GM23248 (cell line): ENCODE results near the gene ZMYND11. TPM values are rescaled to one million over a fixed set of nuclear protein-coding genes. Genes with fewer than 3 reads are reported as not detected.

Experiments
- DNase-seq: peaks from one replicate; pipeline ENCODE4 v3.0.0-alpha.2; 2015
- H2AFZ ChIP-seq: fragments of 200-600 bp; sonication (generic); 2 replicates; pipeline ENCODE4 v1.6.1; 2016; ENCODE audit warnings: antibody characterized with exemption
- H3F3A ChIP-seq: fragments of 200-600 bp; sonication (generic); 2 replicates; pipeline ENCODE4 v1.6.1; 2016; ENCODE audit warnings: mild to moderate bottlenecking, antibody characterized with exemption, mixed run types; ENCODE audit not compliant: insufficient read depth
- H3K27ac ChIP-seq: fragments of 200-600 bp; sonication (generic); 2 replicates; pipeline ENCODE4 v1.5.1; 2016; ENCODE audit warnings: mild to moderate bottlenecking
- H3K27me3 ChIP-seq: fragments of 200-600 bp; sonication (generic); replicated peaks from 2 replicates; pipeline ENCODE4 v1.6.1; 2016; ENCODE audit warnings: mild to moderate bottlenecking; ENCODE audit not compliant: insufficient read depth
- H3K36me3 ChIP-seq: fragments of 200-600 bp; sonication (generic); 2 replicates; pipeline ENCODE4 v1.6.1; 2016; ENCODE audit warnings: low read depth, mild to moderate bottlenecking
- H3K4me1 ChIP-seq: fragments of 200-600 bp; sonication (generic); 2 replicates; pipeline ENCODE4 v1.6.1; 2016; ENCODE audit warnings: mild to moderate bottlenecking; ENCODE audit not compliant: insufficient read depth
- H3K4me2 ChIP-seq: fragments of 200-600 bp; sonication (generic); one replicate; pipeline ENCODE4 v1.6.1; 2016; ENCODE audit warnings: mild to moderate bottlenecking; ENCODE audit not compliant: unreplicated experiment
- H3K4me3 ChIP-seq: fragments of 200-600 bp; sonication (generic); 2 replicates; pipeline ENCODE4 v1.5.1; 2016; ENCODE audit warnings: mild to moderate bottlenecking
- H3K79me2 ChIP-seq: fragments of 200-600 bp; sonication (generic); 2 replicates; pipeline ENCODE4 v1.6.1; 2016; ENCODE audit warnings: mild to moderate bottlenecking; ENCODE audit not compliant: insufficient read depth
- H3K9ac ChIP-seq: fragments of 200-600 bp; sonication (generic); 2 replicates; pipeline ENCODE4 v1.6.1; 2016; ENCODE audit warnings: mild to moderate bottlenecking
- H3K9me2 ChIP-seq: fragments of 200-600 bp; sonication (generic); 2 replicates; pipeline ENCODE4 v1.6.1; 2016; ENCODE audit warnings: mixed run types, mild to moderate bottlenecking, moderate library complexity; ENCODE audit not compliant: insufficient read depth
- H3K9me3 ChIP-seq: fragments of 200-600 bp; sonication (generic); one replicate; pipeline ENCODE4 v1.6.1; 2017; ENCODE audit warnings: low read depth
- H4K20me1 ChIP-seq: fragments of 200-600 bp; sonication (generic); 2 replicates; pipeline ENCODE4 v1.6.0; 2016; ENCODE audit not compliant: insufficient read depth
- EZH2 ChIP-seq: fragments of 200-600 bp; sonication (generic); IDR thresholded peaks from 2 replicates; pipeline ENCODE4 v1.6.1; 2018; ENCODE audit warnings: antibody characterized with exemption, mild to moderate bottlenecking; ENCODE audit not compliant: insufficient read depth, poor library complexity, severe bottlenecking
- EZH2phosphoT487 ChIP-seq: fragments of 200-600 bp; sonication (generic); IDR thresholded peaks from 2 replicates; pipeline ENCODE4 v1.6.1; 2018; ENCODE audit warnings: antibody characterized with exemption, moderate library complexity, mild to moderate bottlenecking, low read depth; ENCODE audit not compliant: insufficient read depth
- WGBS, 2 experiments: methylation state at CpG; one replicate each; pipeline ENCODE4 v1.1.6; 2015 to 2017; ENCODE audit warnings: low lambda C conversion rate in 2 of 2, low coverage in 1 of 2; ENCODE audit errors: missing lambda C conversion rate in 2 of 2; 5-methylcytosine and 5-hydroxymethylcytosine counted together
- in situ Hi-C: fragments of 300-500 bp; cut with MboI; formaldehyde crosslinking; loops from 2 replicates; pipeline ENCODE4 v1.15.0; 2020
- polyA plus RNA-seq: library from polyadenylated mRNA; unstranded; fragments of >200 nt; fragmentation: Nextera tagmentation; extraction: Ambion mirVana; gene quantifications from 2 replicates; pipeline ENCODE4 v1.2.1, GENCODE V29; 2016
- total RNA-seq: library from RNA; depleted of rRNA; stranded (reverse); fragments of >200 nt; shearing (Covaris generic); gene quantifications from 2 replicates; pipeline ENCODE4 v1.2.3, GENCODE V29; 2014

The ZMYND11 gene
- total and polyA plus RNA-seq, 2 experiments from 2014 or later: 47.1 to 63.4 TPM

DNA sequence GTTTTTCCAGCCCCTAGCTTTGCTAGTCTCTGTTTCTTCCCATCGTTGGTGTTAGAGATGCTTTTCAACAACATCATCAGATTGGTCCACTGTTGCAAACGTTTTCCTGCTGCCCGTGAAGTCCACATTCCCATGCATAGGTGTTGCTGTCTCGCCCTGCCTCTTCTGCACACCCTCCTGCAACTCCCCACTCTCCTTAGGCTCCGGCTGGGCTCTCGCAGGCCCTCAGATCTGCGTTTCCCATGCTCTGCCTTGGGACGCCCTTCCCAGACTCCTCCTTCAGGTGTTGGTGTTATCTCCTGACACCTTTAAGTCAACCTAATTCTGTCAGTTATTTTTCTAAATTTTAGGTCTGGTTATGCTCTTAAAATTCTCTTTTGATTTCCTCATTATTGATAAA, 55.0 kb downstream of the ZMYND11 start:
- DNase-seq: no peak
- in situ Hi-C loops: no loop called here
- H3K4me2 ChIP-seq: no peak overlapping the region
- peaks cover 50% of the 10 kb centered on the region for H3K79me2 ChIP-seq
- peaks cover 35% of the 10 kb centered on the region for H3F3A ChIP-seq
- TF ChIP-seq EZH2phosphoT487 (no peak), EZH2 (no peak)
- H3K27me3 ChIP-seq: no peaks in the 10 kb centered on the region
- no peaks in the 10 kb centered on the region for H3K9me2 ChIP-seq
- H2AFZ ChIP-seq: no peak overlapping the region
- no peak overlapping the region for H3K4me3 ChIP-seq
- no peak overlapping the region for H3K27ac ChIP-seq
- H4K20me1 ChIP-seq: peaks cover 4% of the 10 kb centered on the region
- H3K36me3 ChIP-seq: no peaks in the 10 kb centered on the region
- 85 to 88% methylated on average over 8 of the region's 8 CpGs for WGBS, 2 experiments
- peaks cover 26% of the 10 kb centered on the region for H3K4me1 ChIP-seq
- no peaks in the 10 kb centered on the region for H3K9me3 ChIP-seq
- no peak overlapping the region for H3K9ac ChIP-seq

DNA sequence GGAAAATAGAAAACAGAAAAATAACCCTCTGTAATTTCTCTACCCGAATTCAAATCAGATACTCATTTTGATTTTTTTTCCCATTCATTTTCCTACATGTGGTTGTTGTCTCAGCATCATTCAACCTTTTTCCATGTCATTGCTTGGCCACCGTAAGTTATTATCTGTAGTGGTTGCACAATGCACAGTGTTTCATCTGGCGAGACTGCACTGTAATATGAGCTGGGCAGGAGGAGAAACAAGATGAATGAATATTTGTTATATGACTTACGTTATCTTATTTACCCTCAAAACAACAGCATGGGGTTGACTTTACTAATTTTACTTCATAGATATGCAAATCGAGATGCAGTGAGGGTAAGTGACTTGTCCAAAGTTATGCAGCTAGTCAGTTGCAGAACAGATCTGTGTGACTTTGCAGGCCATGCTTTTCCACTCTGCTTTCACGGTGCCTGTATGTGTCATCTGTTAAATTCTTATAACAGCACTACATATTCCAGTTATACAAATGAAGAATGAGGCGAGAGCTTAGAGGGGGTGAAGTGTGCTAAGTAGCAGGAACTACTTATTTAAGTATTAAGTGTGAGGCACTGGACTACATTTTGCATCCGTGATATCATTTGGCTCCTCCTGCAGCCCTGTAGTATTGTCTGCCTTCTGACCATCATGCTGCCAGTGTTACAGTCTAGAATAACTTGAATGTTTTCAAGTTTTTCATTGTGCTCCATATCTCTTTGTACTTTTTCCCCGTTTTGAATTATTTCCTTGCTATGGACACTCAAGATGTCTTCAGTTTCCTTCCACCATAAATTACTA, 56.7 kb downstream of the ZMYND11 start:
- Histone ChIP-seq H3K36me3 (no peaks in the 10 kb centered on the region), H3F3A (peaks cover 35% of the 10 kb centered on the region), H3K4me1 (peaks cover 26% of the 10 kb centered on the region), H3K27me3 (no peaks in the 10 kb centered on the region), H3K9me3 (no peaks in the 10 kb centered on the region), H3K9me2 (no peaks in the 10 kb centered on the region), H3K79me2 (peaks cover 61% of the 10 kb centered on the region), H3K27ac (peak overlapping the region; percentile 41), H4K20me1 (peaks cover 4% of the 10 kb centered on the region), H3K9ac (no peak overlapping the region), H2AFZ (no peak overlapping the region), H3K4me2 (peak overlapping the region; percentile 40), H3K4me3 (0 out of 2 replicates have a peak overlapping the region, but pooled peaks have one; percentile 19)
- peak; percentile 84 for DNase-seq
- TF ChIP-seq EZH2 (no peak), EZH2phosphoT487 (no peak)
- in situ Hi-C loops: no loop called here
- 20 to 24% methylated on average over 9 of the region's 9 CpGs for WGBS, 2 experiments

- Histone ChIP-seq H3K9ac (no peak overlapping the region), H3K27ac (no peak overlapping the region), H3K4me2 (no peak overlapping the region), H3K4me3 (no peak overlapping the region), H3K9me2 (no peaks in the 10 kb centered on the region), H3K4me1 (peaks cover 19% of the 10 kb centered on the region), H3K9me3 (no peaks in the 10 kb centered on the region), H3K36me3 (no peaks in the 10 kb centered on the region), H3K79me2 (peaks cover 75% of the 10 kb centered on the region), H2AFZ (no peak overlapping the region), H3K27me3 (no peaks in the 10 kb centered on the region), H4K20me1 (peaks cover 4% of the 10 kb centered on the region), H3F3A (peaks cover 27% of the 10 kb centered on the region)
- DNase-seq: no peak
- WGBS, 2 experiments: 90 to 94% methylated on average over 5 of the region's 5 CpGs
- in situ Hi-C loops: no loop called here
- no peak for TF ChIP-seq EZH2
- TF ChIP-seq EZH2phosphoT487: no peak
Observed at GRCh38 chr10:194281-194680, 59.0 kb downstream of the ZMYND11 start.

GRCh38 chr10:200405-200804, 65.2 kb downstream of the ZMYND11 start:
- Histone ChIP-seq H3K79me2 (peaks cover 62% of the 10 kb centered on the region), H3K9ac (no peak overlapping the region), H3K9me2 (no peaks in the 10 kb centered on the region), H2AFZ (no peak overlapping the region), H3K4me1 (peaks cover 18% of the 10 kb centered on the region), H4K20me1 (no peaks in the 10 kb centered on the region), H3K36me3 (no peaks in the 10 kb centered on the region), H3K4me3 (no peak overlapping the region), H3K27me3 (no peaks in the 10 kb centered on the region), H3K4me2 (peak overlapping the region; percentile 49), H3K27ac (no peak overlapping the region), H3F3A (peaks cover 9% of the 10 kb centered on the region), H3K9me3 (no peaks in the 10 kb centered on the region)
- in situ Hi-C loops: no loop called here
- 41 to 76% methylated on average over 1 of the region's 1 CpG for WGBS, 2 experiments
- DNase-seq: peak; percentile 47
- TF ChIP-seq EZH2 (no peak), EZH2phosphoT487 (no peak)
